Head of caudate nucleus (tissue), 42 donors: Measurements from ENCODE around the gene RBM6.
"Not testable (repeated sequence)": the region's sequence is repeated elsewhere in the genome, so short reads cannot be mapped to it uniquely, and the experiment has no call there.

Source experiments
- DNase-seq, 42 donors: peaks; one replicate each; pipeline versions ENCODE4 v3.0.0 to v3.0.0-alpha.2; 2020 to 2021; ENCODE audit warnings: mixed read lengths in 7 of 42
- intact Hi-C: fragments of 100-400 bp; cut with DNase I; formaldehyde crosslinking; loops from one replicate; pipeline ENCODE4 v1.15.0; 2022

Gene RBM6

DNA sequence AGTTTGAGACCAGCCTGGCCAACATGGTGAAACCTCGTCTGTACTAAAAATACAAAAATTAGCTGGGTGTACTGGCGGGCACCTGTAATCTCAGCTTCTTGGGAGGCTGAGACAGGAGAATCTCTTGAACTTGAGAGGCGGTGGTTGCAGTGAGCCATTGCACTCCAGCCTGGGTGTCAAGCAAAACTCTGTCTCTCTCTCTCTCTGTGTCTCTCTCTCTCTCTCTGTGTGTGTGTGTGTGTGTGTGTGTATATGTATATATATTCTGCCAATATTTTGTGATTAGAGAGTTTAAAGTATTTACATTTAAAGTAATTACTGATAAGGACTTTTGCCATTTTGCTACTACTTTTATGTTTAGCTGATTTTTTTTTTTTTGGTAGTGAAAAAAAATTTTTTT is 15.7 kb downstream of the RBM6 start:
- peak in 1 of 42 donors; percentile 12 for DNase-seq
- intact Hi-C loops = no loop called here

DNA sequence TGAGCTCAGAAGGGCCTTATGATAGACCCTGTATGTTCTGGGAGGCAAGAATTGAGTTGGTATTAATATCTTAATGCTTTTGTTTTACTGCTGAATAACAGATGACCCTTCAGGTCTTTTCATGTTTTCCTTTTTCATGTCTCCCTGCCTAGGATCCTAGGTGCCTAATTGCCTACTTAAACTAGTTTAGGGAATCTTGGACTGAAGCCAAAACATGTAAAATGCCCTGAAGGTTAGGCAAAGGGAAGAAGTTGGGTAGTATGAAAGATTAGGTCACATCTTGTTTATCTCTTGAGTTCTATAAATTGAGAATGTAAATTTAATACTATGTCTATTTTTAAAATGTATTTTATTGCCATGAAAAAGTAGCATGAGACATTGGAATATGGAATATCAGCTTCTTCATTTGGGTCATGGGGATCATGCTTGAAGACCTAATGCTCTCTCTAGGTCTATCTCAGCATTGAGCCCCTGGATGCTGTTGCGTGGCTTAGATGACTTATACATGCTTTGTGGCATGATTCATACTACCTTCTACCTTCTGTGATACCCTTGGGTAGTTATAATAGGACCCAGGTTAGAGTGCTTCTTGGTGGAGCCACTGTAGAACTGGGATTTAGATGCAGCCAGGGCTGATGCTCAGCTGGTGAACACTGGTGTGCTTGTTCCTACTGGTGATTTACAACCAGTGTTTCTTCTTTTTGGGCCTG is 26.4 kb downstream of the RBM6 start:
- peak in 1 of 42 donors; percentile 14 for DNase-seq
- intact Hi-C loops = no loop called here

DNA sequence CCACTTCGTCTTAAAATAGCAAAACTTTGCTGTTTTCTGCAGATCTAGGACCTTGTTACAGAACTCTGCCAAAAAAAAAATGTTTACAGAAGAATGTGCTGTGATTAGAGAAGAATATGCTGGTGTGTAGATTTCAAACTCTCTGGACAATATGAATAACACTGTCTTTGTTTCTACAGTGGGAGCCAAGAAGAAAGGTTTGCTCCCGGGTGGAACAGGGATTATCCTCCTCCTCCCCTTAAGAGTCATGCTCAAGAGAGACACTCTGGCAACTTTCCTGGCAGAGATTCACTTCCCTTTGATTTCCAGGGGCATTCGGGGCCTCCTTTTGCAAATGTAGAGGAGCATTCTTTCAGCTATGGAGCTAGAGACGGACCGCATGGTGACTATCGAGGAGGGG is 27.3 kb downstream of the RBM6 start:
- DNase-seq = peak in 1 of 42 donors; percentile 10
- intact Hi-C loops = no loop called here

DNA sequence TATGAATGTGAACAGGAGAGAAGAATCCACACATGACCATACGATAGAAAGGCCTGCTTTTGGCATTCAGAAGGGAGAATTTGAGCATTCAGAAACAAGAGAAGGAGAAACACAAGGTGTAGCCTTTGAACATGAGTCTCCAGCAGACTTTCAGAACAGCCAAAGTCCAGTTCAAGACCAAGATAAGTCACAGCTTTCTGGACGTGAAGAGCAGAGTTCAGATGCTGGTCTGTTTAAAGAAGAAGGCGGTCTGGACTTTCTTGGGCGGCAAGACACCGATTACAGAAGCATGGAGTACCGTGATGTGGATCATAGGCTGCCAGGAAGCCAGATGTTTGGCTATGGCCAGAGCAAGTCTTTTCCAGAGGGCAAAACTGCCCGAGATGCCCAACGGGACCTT is 28.4 kb downstream of the RBM6 start:
- DNase-seq = peak in 1 of 42 donors; percentile 21
- intact Hi-C loops = no loop called here

DNA sequence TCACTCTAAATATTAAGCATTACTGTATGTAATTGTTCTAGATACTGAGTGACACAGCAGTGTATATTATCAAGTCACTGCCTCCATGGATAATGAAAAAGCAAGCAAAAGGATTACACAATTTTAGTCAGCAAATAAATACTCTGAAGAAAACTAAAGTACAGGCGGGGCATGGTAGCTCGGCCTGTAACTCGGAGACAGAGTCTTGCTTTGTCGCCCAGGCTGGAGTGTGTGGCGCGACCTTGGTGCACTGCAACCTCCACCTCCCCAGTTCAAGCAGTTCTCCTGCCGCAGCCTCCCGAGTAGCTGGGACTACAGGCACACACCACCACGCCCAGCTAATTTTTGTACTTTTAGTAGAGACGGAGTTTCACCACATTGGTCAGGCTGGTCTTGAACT is 32.7 kb downstream of the RBM6 start:
- intact Hi-C loops = no loop called here
- DNase-seq = peak in 1 of 42 donors; percentile 17

DNA sequence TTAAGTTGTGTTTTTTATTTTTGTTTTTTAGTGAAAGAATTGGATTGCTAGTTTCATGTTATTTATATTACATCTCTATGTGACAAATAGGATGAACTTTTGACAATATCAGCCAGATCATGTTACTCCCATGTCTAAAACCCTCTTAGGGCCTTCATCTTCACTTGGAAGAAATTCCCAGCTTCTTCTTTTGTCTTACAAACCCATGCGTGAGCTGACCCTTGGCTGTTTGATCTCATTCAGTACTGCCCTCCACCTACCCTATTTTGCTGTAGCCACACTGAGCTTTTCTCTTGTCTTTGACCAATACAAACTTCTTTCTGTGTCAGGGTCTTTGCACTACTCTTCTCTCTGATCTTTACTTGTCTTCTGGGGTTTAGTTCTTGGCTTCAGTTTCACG is 37.0 kb downstream of the RBM6 start:
- DNase-seq = no peak
- intact Hi-C loops = no loop called here

DNA sequence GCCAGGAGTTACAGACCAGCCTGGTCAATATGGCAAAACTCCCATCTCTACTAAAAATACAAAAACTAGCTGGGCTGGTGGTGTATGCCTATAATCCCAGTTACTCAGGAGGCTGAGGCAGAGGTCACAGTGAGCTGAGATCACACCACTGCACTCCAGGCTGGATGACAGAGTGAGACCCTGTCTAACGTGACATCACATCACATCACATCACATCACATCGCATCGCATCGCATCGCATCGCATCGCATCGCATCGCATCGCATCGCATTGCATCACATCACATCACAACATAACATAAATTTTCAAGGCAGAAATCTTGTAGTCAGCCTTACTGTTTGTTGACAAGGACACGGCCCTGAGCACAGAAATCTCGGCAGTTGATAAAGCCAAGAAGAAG is 44.4 kb downstream of the RBM6 start:
- DNase-seq = no peak
- intact Hi-C loops = no loop called here

DNA sequence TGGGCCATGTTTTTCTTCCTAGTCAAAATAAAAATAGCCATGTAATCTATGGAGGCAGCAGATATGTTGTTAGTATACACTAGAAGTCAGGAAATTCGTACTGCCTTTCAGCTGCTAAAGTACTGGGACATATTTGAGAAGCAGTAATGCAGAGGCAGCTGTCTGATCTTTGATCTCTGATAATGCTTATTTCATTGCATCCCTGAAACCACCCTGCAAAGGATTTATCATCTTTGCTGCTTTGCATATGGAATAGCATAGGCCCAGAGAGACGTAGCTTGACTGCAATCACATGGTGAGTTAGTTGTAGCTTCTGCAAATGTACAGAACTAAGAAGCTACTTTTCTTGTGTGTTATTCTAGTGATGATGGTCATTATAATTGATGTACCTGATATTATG is 52.4 kb downstream of the RBM6 start:
- intact Hi-C loops = no loop called here
- DNase-seq = no peak

DNA sequence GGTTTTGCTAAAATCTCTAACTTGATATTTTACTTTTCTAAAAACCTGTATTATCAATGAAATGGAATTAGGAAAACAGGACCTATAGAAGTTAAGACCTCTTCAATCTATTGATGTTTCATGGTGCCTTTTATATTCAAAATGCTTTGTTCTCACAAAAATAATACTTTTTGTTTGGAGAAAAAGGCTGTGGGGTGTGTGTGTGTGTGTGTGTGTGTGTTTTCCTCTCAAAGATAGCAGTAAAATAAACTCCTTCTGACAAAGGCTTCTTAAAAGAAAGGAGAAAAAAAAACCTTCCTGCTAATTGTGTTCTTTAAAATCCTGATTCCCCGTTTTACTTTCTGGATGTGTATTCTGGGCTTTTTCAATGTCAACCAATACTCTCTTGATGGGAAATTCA is 54.5 kb downstream of the RBM6 start:
- intact Hi-C loops = no loop called here
- DNase-seq = no peak

DNA sequence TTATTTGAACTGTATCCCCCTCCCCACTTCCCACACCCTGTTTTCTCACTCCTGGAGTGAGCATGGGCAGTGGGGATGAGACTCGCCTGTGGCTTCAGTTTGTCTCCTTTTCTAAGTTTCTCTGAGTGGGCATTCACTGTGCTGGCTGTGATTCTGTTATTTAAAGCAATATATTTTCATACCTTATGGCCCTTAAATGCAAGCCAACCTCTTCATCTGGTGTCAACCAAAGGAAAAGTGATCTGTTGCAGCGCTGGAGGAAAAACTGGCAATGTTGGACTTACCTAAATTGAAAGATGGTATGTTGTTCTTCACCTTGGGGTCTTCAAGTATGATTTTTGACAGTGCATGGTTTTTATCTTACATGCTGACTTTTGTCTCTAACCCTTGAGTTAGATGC is 56.1 kb downstream of the RBM6 start:
- intact Hi-C loops = no loop called here
- DNase-seq = no peak

DNA sequence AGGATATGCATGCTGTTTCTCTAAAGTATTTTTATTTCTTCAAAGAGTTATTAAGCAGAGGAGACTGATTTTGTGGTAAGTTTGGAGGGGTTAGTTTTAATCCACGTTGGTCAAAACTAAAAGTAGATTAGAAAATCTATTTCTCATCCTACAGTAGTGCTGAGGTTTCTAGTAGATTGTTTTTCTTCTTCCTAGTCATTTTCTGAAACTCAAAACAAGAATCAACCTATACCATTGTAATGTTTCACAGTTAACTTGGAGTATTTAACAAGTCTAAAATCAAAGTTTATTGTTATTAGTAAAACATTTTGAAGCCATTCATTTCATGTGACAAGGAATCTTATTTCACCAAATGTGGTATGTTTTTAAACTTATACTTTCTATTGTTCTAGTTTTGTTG is 57.9 kb downstream of the RBM6 start:
- intact Hi-C loops = no loop called here
- DNase-seq = no peak

DNA sequence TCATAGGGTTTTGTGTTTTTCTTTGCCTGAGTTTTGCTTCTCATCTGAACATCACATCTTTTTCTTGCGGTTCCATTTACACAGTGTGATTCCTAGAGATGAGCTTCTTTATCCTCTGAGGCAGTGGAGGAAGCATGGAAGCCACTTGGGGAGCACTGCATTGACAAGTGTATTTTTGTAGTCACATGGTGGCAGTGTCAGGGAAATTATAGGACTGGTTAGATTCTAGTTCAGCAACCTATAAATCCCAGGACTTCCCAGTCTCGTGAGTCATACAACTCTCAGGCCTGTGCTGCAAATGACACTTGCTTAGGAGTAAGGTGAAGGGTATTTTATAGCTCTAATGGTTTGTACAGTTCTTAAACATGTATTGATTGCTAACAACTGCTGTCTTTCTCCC is 58.4 kb downstream of the RBM6 start:
- intact Hi-C loops = no loop called here
- DNase-seq = peak in 1 of 42 donors; percentile 1

DNA sequence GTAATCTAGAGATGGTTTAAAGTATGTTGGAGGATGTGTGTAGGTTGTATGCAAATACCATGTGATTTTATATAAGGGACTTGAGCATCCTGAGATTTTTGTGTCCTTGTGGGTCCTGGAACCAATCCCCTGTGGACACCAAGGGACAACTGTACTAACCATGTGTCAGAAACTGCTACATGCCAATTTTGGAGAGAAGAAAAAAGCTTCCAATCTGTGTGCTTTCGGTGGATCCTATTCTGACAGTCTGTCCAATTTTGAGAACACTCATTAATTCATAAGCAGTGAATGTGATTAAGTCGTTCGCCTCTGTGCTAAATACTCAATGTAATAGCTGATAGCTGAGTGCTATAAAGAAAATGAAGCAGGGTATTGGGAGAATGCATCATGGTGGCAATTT is 61.6 kb downstream of the RBM6 start:
- intact Hi-C loops = no loop called here
- no peak for DNase-seq

DNA sequence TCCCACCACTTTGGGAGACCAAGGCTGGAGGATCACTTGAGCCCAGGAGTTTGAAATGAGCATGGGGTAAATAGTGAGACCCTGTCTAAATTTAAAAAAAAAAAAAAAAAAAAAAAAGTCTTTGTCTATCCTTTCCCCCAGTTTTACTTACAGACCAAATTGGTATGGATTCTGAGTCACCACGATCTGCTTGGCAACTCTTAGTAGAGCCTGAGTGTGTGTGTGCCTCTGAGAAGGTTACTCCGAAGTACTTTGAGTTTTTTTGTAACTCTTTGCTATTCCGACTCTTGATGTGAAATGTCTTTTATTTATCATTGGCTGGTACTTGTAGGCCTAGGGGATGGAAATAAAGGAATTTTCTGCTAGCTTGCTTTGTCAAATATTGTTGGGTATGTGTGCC is 63.3 kb downstream of the RBM6 start:
- no peak for DNase-seq
- intact Hi-C loops = no loop called here

DNA sequence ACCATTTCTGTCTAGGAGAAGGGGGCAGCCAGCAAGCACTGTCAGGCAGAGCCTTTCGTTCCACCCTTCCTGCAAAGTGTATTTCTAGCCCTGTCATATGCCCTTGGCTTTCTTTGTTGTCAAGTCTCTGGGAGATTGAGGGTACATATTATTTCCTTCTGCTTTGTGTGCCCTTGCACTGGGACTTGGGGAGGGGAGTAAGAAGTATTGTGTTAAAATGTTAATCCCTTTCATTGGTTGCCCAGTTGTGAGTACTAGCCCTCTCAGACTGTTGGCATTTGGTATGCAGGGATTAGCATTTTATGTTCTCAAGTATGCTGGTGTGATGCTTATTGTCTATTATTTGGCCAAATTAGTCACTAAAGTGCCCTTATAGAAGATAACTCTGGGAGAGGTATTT is 63.9 kb downstream of the RBM6 start:
- intact Hi-C loops = no loop called here

DNA sequence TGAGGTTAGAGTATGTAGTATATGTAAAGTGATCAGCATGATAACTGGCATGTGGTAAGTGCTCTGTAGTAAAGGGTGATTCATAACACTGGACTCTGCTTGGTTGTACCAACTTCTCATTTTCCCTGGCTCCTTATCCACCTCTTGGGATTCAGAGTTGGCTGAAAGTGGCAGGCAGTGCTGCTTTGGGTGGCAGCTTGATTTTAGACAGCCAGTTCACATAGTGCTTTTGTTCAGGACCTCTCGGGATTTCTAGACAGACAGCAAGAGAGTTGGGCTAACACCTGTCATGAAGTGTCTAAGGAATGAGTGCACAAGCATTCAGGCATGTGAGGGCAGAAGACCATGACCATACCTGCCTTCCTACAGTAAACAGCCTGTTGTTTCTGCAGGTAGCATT is 69.0 kb downstream of the RBM6 start:
- DNase-seq = no peak
- intact Hi-C loops = no loop called here

More for the DNA sequence above, 63.9 kb downstream of the RBM6 start:
- no peak for DNase-seq

DNA sequence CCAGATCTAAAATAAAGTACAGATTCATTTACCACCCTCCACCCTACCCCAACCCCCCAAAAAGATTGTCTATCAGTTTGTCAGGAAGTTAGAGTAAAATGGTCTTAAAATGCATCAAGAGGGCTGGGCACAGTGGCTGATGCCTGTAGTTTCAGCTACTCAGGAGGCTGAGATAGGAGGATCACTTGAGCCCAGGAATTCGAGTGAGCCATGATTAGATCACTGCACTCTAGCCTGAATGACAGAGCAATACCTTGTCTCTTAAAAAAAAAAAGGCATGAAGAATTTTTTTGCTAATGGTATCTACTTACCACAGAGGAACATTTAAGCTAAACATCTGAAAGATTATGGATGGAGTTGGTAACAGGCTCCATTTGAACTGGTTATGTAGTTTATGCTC is 71.0 kb downstream of the RBM6 start:
- intact Hi-C loops = no loop called here
- DNase-seq = no peak

DNA sequence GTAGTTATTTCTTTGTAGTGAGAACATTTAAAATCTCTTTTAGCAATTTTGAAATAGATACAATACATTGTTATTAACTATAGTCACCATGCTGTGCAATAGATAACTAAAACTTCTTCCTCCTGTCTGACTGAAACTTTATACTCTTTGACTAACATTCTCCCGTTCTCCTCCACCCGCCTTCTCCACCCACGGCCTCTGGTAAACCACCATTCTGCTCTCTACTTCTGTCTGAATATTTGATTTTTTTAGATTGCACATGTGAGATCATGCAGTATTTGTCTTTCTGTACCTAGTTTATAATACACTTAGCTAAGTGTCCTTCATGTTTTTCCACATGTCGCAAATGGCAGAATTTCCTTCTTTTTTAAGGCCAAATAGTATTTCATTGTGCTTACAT is 76.0 kb downstream of the RBM6 start:
- DNase-seq = peak in 29 of 42 donors; percentile 4 to 71 (median 34)
- intact Hi-C loops = no loop called here

DNA sequence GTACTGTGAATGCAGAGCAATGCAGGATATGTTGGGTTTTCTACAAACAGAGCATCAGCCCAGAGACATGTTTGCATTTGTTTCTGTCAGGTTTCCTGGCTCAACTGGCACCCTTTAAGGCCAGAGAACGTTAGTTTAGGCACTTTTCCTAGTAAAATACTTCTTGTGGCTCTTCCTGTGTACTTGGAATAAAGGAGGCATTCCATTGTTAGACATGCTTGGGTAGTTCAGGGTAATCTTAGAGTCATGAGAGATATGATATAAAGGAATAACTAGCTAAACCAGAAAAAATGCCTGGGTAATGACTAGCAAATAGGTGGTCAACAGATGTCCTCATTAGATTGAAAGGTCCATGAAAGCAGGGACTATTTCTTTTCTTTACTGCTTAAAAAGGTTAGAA is 88.4 kb downstream of the RBM6 start:
- intact Hi-C loops = no loop called here
- no peak for DNase-seq

DNA sequence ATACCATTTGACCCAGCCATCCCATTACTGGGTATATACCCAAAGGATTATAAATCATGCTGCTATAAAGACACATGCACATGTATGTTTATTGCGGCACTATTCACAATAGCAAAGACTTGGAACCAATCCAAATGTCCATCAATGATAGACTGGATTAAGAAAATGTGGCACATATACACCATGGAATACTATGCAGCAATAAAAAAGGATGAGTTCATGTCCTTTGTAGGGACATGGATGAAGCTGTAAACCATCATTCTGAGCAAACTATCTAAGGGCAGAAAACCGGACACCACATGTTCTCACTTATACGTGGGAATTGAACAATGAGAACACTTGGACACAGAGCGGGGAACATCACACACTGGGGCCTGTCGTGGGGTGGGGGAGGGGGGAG is 91.3 kb downstream of the RBM6 start:
- DNase-seq, intact Hi-C loops: not testable (repeated sequence)

DNA sequence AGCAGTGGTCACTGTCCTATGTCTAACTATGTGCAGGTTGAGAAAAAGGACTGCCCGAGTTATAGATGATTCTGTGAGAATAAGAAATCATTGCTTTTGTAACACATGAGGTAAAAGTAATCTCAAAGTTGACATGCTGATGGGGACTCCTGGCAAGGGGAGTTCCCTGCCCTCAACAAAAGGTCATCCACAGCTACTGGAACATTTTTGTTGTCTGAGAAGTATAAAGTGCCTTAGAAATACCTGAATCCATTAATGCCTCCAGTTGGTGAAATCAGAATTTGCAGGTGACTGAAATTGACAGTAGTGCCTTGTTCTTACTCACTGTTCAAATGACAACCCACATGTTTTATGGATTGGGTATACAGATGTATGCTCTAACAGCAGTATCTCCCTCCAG is 105.0 kb downstream of the RBM6 start:
- DNase-seq = no peak
- intact Hi-C loops = no loop called here

DNA sequence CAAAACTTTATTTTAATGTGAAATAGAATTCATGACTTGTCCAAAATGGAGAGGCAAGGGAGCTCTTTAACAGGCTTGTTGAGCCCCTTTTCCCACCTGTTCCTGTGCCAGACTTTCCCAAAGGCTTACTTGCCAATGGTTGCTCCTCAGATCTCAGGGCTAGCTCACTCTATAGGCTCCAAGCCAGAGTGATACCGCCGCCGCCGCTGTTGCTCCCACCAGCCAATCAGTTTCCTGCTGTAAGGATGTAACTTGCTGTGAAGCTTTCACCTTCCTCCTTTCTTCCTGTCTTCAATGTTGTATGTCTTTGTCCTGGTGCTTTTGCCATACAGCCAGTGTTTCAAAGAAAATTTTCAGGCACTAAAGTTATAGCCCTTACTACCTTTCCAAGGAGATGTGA is 107.5 kb downstream of the RBM6 start:
- intact Hi-C loops = no loop called here

More for the DNA sequence above, 107.5 kb downstream of the RBM6 start:
- no peak for DNase-seq
